Parathyroid adenoma (tissue), 2 donors: ENCODE results near the gene LIPG.

Experiments used
- H2AFZ ChIP-seq: fragments of 300-600 bp; sonication (generic); one replicate; pipeline ENCODE4 v1.7.0; 2017; ENCODE audit warnings: antibody characterized with exemption, mild to moderate bottlenecking
- H3K27ac ChIP-seq: fragments of 300-600 bp; sonication (generic); one replicate; pipeline ENCODE4 v1.7.0; 2017
- H3K27me3 ChIP-seq: fragments of 300-600 bp; sonication (generic); one replicate; pipeline ENCODE4 v1.7.0; 2017; ENCODE audit warnings: low read length; ENCODE audit not compliant: control insufficient read depth, insufficient read depth
- H3K36me3 ChIP-seq: fragments of 300-600 bp; sonication (generic); one replicate; pipeline ENCODE4 v1.7.0; 2017; ENCODE audit warnings: low read length; ENCODE audit not compliant: control insufficient read depth, insufficient read depth
- H3K4me1 ChIP-seq: fragments of 300-600 bp; sonication (generic); one replicate; pipeline ENCODE4 v1.7.0; 2017; ENCODE audit warnings: control low read depth
- H3K4me2 ChIP-seq: fragments of 300-600 bp; sonication (generic); one replicate; pipeline ENCODE4 v1.7.0; 2017; ENCODE audit warnings: low read length
- H3K4me3 ChIP-seq: fragments of 300-600 bp; sonication (generic); one replicate; pipeline ENCODE4 v1.7.0; 2017; ENCODE audit warnings: low read depth, low read length
- H3K79me2 ChIP-seq: fragments of 300-600 bp; sonication (generic); one replicate; pipeline ENCODE4 v1.7.0; 2017; ENCODE audit warnings: control low read depth
- H3K9ac ChIP-seq: fragments of 300-600 bp; sonication (generic); one replicate; pipeline ENCODE4 v1.7.0; 2017; ENCODE audit warnings: mild to moderate bottlenecking
- H3K9me3 ChIP-seq: fragments of 300-600 bp; sonication (generic); one replicate; pipeline ENCODE4 v1.7.0; 2017; ENCODE audit warnings: low read length; ENCODE audit not compliant: control insufficient read depth
- CTCF ChIP-seq: fragments of 300-600 bp; sonication (generic); IDR thresholded peaks from one replicate; pipeline ENCODE4 v1.7.0; 2017; ENCODE audit warnings: antibody characterized with exemption, mild to moderate bottlenecking
- donor health status: primary hyperparathyroidism.

Gene LIPG

GRCh38 chr18:49546278-49546677 is 15.6 kb upstream of the LIPG start:
- Histone ChIP-seq H2AFZ (no peak overlapping the region), H3K9me3 (no peaks in the 10 kb centered on the region), H3K9ac (no peak overlapping the region), H3K4me1 (no peaks in the 10 kb centered on the region), H3K79me2 (no peaks in the 10 kb centered on the region), H3K4me3 (no peak overlapping the region), H3K4me2 (no peak overlapping the region), H3K27ac (no peak overlapping the region), H3K27me3 (no peaks in the 10 kb centered on the region), H3K36me3 (no peaks in the 10 kb centered on the region)
- TF ChIP-seq CTCF = no peak

- H3K36me3 ChIP-seq = no peaks in the 10 kb centered on the region
- H3K4me1 ChIP-seq = no peaks in the 10 kb centered on the region
- H3K9me3 ChIP-seq = no peaks in the 10 kb centered on the region
- no peak overlapping the region for H3K4me3 ChIP-seq
- no peak overlapping the region for H3K9ac ChIP-seq
- H3K27ac ChIP-seq = no peak overlapping the region
- no peaks in the 10 kb centered on the region for H3K27me3 ChIP-seq
- no peak overlapping the region for H2AFZ ChIP-seq
- no peak for TF ChIP-seq CTCF
- no peaks in the 10 kb centered on the region for H3K79me2 ChIP-seq
- H3K4me2 ChIP-seq = no peak overlapping the region
Measured at GRCh38 chr18:49546719-49547273, 15.1 kb upstream of the LIPG start.

- H3K9ac ChIP-seq = no peak overlapping the region
- no peaks in the 10 kb centered on the region for H3K36me3 ChIP-seq
- no peaks in the 10 kb centered on the region for H3K9me3 ChIP-seq
- H3K79me2 ChIP-seq = no peaks in the 10 kb centered on the region
- H2AFZ ChIP-seq = no peak overlapping the region
- no peak overlapping the region for H3K4me3 ChIP-seq
- no peak for TF ChIP-seq CTCF
- H3K27ac ChIP-seq = no peak overlapping the region
- H3K4me1 ChIP-seq = no peaks in the 10 kb centered on the region
- no peak overlapping the region for H3K4me2 ChIP-seq
- no peaks in the 10 kb centered on the region for H3K27me3 ChIP-seq
Measured at GRCh38 chr18:49547701-49548100, 14.2 kb upstream of the LIPG start.

DNA sequence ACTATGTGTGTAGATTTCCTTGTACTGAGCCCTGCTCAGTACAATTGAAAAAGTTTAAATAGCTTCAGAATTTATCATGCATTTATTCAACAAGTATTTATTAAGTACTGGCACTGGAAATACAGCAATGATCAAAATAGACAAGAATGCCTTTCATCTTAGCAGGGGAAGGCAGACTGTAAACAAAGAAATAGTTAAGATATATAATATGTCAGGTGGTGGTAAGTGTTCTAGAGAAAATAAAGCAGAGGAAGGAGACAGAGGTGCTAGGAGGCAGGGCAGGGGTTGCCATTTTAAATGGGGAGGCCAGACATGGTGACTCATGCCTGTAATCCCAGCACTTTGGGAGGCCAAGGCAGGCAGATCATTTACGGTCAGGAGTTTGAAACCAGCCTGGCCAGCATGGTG is 13.6 kb upstream of the LIPG start:
- Histone ChIP-seq H3K4me1 (no peaks in the 10 kb centered on the region), H3K36me3 (no peaks in the 10 kb centered on the region), H3K4me3 (no peak overlapping the region), H3K9ac (no peak overlapping the region), H2AFZ (no peak overlapping the region), H3K4me2 (no peak overlapping the region), H3K79me2 (no peaks in the 10 kb centered on the region), H3K27ac (no peak overlapping the region), H3K27me3 (no peaks in the 10 kb centered on the region), H3K9me3 (no peaks in the 10 kb centered on the region)
- no peak for TF ChIP-seq CTCF

DNA sequence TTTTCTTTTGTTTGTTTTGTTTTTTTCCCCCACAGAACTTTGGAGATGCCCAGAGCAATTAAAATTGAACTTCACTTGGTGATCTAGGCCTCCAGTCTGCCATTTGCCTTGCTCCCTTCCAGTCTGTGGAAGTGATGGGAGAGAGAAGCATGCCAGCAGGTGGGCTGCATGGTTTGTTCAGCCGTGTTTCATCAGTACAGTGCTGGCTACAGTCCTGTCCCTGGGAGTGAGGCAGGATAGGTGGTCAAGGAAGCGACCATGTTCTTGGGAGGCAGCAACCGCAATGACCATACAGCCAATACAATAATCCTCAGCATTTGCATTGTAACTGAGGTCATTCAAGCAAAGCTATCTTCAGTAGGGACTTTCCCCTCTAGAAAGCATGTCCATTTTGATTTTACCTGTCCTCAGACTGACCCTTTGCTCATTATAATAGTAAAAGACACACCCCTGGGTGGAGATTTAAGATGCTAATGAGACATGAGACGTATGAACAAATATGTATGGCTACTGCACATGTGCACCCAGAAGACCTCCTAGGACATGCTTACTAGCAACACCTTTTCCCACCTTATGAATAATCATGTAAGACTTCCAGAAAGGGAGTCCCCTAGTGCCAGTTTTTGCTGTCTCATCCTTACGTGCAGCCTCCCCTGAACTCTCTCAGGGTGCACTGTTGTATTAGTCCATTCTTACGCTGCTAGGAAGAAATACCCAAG is 11.1 kb upstream of the LIPG start:
- Histone ChIP-seq H3K4me1 (no peaks in the 10 kb centered on the region), H3K9ac (no peak overlapping the region), H3K27ac (no peak overlapping the region), H3K4me2 (no peak overlapping the region), H2AFZ (no peak overlapping the region), H3K27me3 (no peaks in the 10 kb centered on the region), H3K9me3 (no peaks in the 10 kb centered on the region), H3K36me3 (no peaks in the 10 kb centered on the region), H3K4me3 (no peak overlapping the region), H3K79me2 (no peaks in the 10 kb centered on the region)
- TF ChIP-seq CTCF = no peak
